H9 (cell line): ENCODE data around the gene TXNL4A. TPM values are rescaled to one million over a fixed set of nuclear protein-coding genes. Genes with fewer than 3 reads are reported as not detected.
A peak's percentile ranks its signal among the peaks of the same experiment; 100 is the strongest.

Source experiments
- DNase-seq: peaks from one replicate; pipeline ENCODE4 v3.0.0-alpha.2; 2017
- H2AFZ ChIP-seq: one replicate; pipeline ENCODE4 v1.6.1; 2013; ENCODE audit warnings: mild to moderate bottlenecking, low read length, control low read depth, moderate library complexity
- H2AK5ac ChIP-seq: 2 replicates; pipeline ENCODE4 v1.6.1; 2013; ENCODE audit warnings: low read length, control low read depth, mixed read lengths; ENCODE audit not compliant: insufficient read length
- H2BK120ac ChIP-seq: one replicate; pipeline ENCODE4 v1.6.1; 2013; ENCODE audit warnings: low read depth, mild to moderate bottlenecking, low read length, control low read depth, inconsistent platforms; ENCODE audit not compliant: poor library complexity, severe bottlenecking
- H2BK12ac ChIP-seq: 2 replicates; pipeline ENCODE4 v1.6.1; 2013; ENCODE audit warnings: low read length, control low read depth, mixed read lengths, low read depth; ENCODE audit not compliant: insufficient read length
- H2BK15ac ChIP-seq: 2 replicates; pipeline ENCODE4 v1.6.1; 2013; ENCODE audit warnings: low read depth, low read length, control low read depth
- H2BK20ac ChIP-seq: one replicate; pipeline ENCODE4 v1.6.1; 2013; ENCODE audit warnings: low read depth, mild to moderate bottlenecking, low read length, control low read depth, inconsistent platforms; ENCODE audit not compliant: poor library complexity, severe bottlenecking
- H2BK5ac ChIP-seq: 2 replicates; pipeline ENCODE4 v1.6.1; 2013; ENCODE audit warnings: low read length, control low read depth, mixed read lengths; ENCODE audit not compliant: insufficient read length
- H3K14ac ChIP-seq: 2 replicates; pipeline ENCODE4 v1.6.1; 2013; ENCODE audit warnings: low read length, control low read depth; ENCODE audit not compliant: insufficient read depth
- H3K18ac ChIP-seq: 2 replicates; pipeline ENCODE4 v1.6.1; 2013; ENCODE audit warnings: low read depth, mild to moderate bottlenecking, mixed read lengths, low read length, control low read depth; ENCODE audit not compliant: insufficient read length
- H3K23ac ChIP-seq: 2 replicates; pipeline ENCODE4 v1.6.1; 2013; ENCODE audit warnings: low read length, control low read depth, mixed read lengths, low read depth; ENCODE audit not compliant: insufficient read length
- H3K23me2 ChIP-seq: 2 replicates; pipeline ENCODE4 v1.6.1; 2013; ENCODE audit warnings: low read depth, mild to moderate bottlenecking, mixed read lengths, low read length, control low read depth; ENCODE audit not compliant: insufficient read length, poor library complexity, severe bottlenecking
- H3K27ac ChIP-seq: 2 replicates; pipeline ENCODE4 v1.5.1; 2013; ENCODE audit warnings: low read length, control low read depth, mixed read lengths, low read depth; ENCODE audit not compliant: insufficient read length
- H3K27me3 ChIP-seq: 2 replicates; pipeline ENCODE4 v1.6.1; 2013; ENCODE audit warnings: low read length, control low read depth, inconsistent platforms; ENCODE audit not compliant: insufficient read depth
- H3K4ac ChIP-seq: 2 replicates; pipeline ENCODE4 v1.6.1; 2013; ENCODE audit warnings: low read depth, mild to moderate bottlenecking, control low read depth, inconsistent platforms, low read length, moderate library complexity
- H3K4me1 ChIP-seq: 2 replicates; pipeline ENCODE4 v1.6.1; 2013; ENCODE audit warnings: low read length, control low read depth, inconsistent platforms; ENCODE audit not compliant: insufficient read depth
- H3K4me2 ChIP-seq: 2 replicates; pipeline ENCODE4 v1.6.1; 2013; ENCODE audit warnings: low read length, control low read depth, mixed read lengths; ENCODE audit not compliant: insufficient read length, insufficient read depth
- H3K56ac ChIP-seq: 2 replicates; pipeline ENCODE4 v1.6.1; 2013; ENCODE audit warnings: low read depth, mild to moderate bottlenecking, mixed read lengths, low read length, control low read depth; ENCODE audit not compliant: insufficient read length
- H3K79me1 ChIP-seq: 2 replicates; pipeline ENCODE4 v1.6.1; 2013; ENCODE audit warnings: low read depth, mild to moderate bottlenecking, moderate library complexity, low read length, control low read depth, inconsistent platforms; ENCODE audit not compliant: insufficient read depth, poor library complexity, severe bottlenecking
- H3K79me2 ChIP-seq: 2 replicates; pipeline ENCODE4 v1.6.1; 2013; ENCODE audit warnings: low read length, control low read depth, inconsistent platforms; ENCODE audit not compliant: insufficient read depth
- H3K9ac ChIP-seq: 2 replicates; pipeline ENCODE4 v1.6.1; 2013; ENCODE audit warnings: low read length, control low read depth, mixed read lengths; ENCODE audit not compliant: insufficient read length; ENCODE audit errors: extremely low read depth
- H3K9me3 ChIP-seq: one replicate; pipeline ENCODE4 v1.6.1; 2013; ENCODE audit warnings: low read depth, low read length, inconsistent platforms; ENCODE audit not compliant: control insufficient read depth
- H3T11ph ChIP-seq: one replicate; pipeline ENCODE4 v1.6.1; 2013; ENCODE audit warnings: mild to moderate bottlenecking, low read length, control low read depth, inconsistent platforms
- H4K20me1 ChIP-seq: one replicate; pipeline ENCODE4 v1.6.1; 2013; ENCODE audit not compliant: control insufficient read depth, insufficient read length, insufficient read depth
- H4K5ac ChIP-seq: 2 replicates; pipeline ENCODE4 v1.6.1; 2013; ENCODE audit warnings: low read depth, mild to moderate bottlenecking, mixed read lengths, low read length, control low read depth; ENCODE audit not compliant: insufficient read length
- H4K8ac ChIP-seq: replicated peaks from 2 replicates; pipeline ENCODE4 v1.6.1; 2013; ENCODE audit warnings: low read length, control low read depth, mixed read lengths, low read depth; ENCODE audit not compliant: insufficient read length
- H4K91ac ChIP-seq: 2 replicates; pipeline ENCODE4 v1.6.1; 2013; ENCODE audit warnings: low read depth, mild to moderate bottlenecking, moderate library complexity, mixed read lengths, low read length, control low read depth; ENCODE audit not compliant: insufficient read length
- H3K27ac Mint-ChIP-seq, 3 experiments: 2 replicates in 2 of 3; 3 replicates in 1 of 3; pipeline ENCODE4 v1.8.0; 2020 to 2021; ENCODE audit warnings: mixed read lengths in 3 of 3, mild to moderate bottlenecking in 1 of 3, moderate library complexity in 1 of 3
- H3K27me3 Mint-ChIP-seq: 2 replicates; pipeline ENCODE4 v1.8.0; 2021; ENCODE audit warnings: low read depth, mild to moderate bottlenecking, moderate library complexity, mixed read lengths
- H3K36me3 Mint-ChIP-seq, 3 experiments: 2 replicates in 2 of 3; 3 replicates in 1 of 3; pipeline ENCODE4 v1.8.0; 2020 to 2021; ENCODE audit warnings: low read depth in 3 of 3, mixed read lengths in 3 of 3; ENCODE audit not compliant: insufficient read depth in 1 of 3
- H3K4me1 Mint-ChIP-seq, 2 experiments: 2 replicates each; pipeline ENCODE4 v1.8.0; 2020; ENCODE audit warnings: mixed read lengths in 2 of 2
- H3K4me3 Mint-ChIP-seq, 2 experiments: 2 replicates in 1 of 2; 3 replicates in 1 of 2; pipeline ENCODE4 v1.8.0; 2020 to 2021; ENCODE audit warnings: mild to moderate bottlenecking in 2 of 2, mixed read lengths in 2 of 2, moderate library complexity in 1 of 2
- H3K9me3 Mint-ChIP-seq, 2 experiments: 2 replicates in 1 of 2; 3 replicates in 1 of 2; pipeline ENCODE4 v1.8.0; 2020; ENCODE audit warnings: mild to moderate bottlenecking in 2 of 2, mixed read lengths in 2 of 2, moderate library complexity in 1 of 2
- CTCF ChIP-seq: fragments of 200-600 bp; sonication (generic); conservative IDR thresholded peaks from 3 replicates; pipeline ENCODE4 v1.8.0; 2021; ENCODE audit warnings: antibody characterized with exemption, mild to moderate bottlenecking
- WGBS: extraction: QIAGEN DNeasy Blood & Tissue Kit; methylation state at CpG from one replicate; pipeline ENCODE4 v1.1.7; 2013; ENCODE audit warnings: missing lambda C conversion rate, low lambda C conversion rate, mixed read lengths; ENCODE audit not compliant: insufficient read length; ENCODE audit errors: extremely low coverage; 5-methylcytosine and 5-hydroxymethylcytosine counted together
- total RNA-seq: library from RNA; stranded (reverse); gene quantifications from 2 replicates; pipeline ENCODE4 v1.2.1, GENCODE V29; 2021

Gene TXNL4A
- total RNA-seq, 1 experiment from 2014 or later: 163 TPM

- peak overlapping the region in 2 of 3 experiments; percentile 83 to 95; a peak in 4 of 7 replicates for H3K27ac Mint-ChIP-seq
- no peak overlapping the region; the same call in 1 of the 2 replicates for H3K14ac ChIP-seq
- no peak overlapping the region for H2BK5ac ChIP-seq
- H3K36me3 Mint-ChIP-seq: peaks cover 11 to 24% (median 21%) of the 10 kb centered on the region in 3 experiments
- no peak overlapping the region for H3K4ac ChIP-seq
- H3K4me2 ChIP-seq: peak overlapping the region; percentile 74
- peak overlapping the region; percentile 82 to 93 for H3K4me3 Mint-ChIP-seq
- no peak overlapping the region for H2BK120ac ChIP-seq
- no peak overlapping the region for H3T11ph ChIP-seq
- H3K18ac ChIP-seq: no peak overlapping the region
- no peak overlapping the region for H4K8ac ChIP-seq
- no peaks in the 10 kb centered on the region for H3K27me3 ChIP-seq
- H3K9me3 ChIP-seq: no peaks in the 10 kb centered on the region
- H3K9ac ChIP-seq: peak overlapping the region; percentile 57
- no peak for DNase-seq
- H3K4me1 ChIP-seq: peaks cover 5% of the 10 kb centered on the region
- no peak overlapping the region for H2BK12ac ChIP-seq
- no peak overlapping the region for H3K56ac ChIP-seq
- no peak overlapping the region for H2AK5ac ChIP-seq
- H4K5ac ChIP-seq: no peak overlapping the region
- no peak overlapping the region for H3K27ac ChIP-seq
- H4K20me1 ChIP-seq: no peaks in the 10 kb centered on the region
- H2BK20ac ChIP-seq: no peak overlapping the region
- no peak overlapping the region for H4K91ac ChIP-seq
- peaks cover 3% of the 10 kb centered on the region for H3K23me2 ChIP-seq
- H2AFZ ChIP-seq: no peak overlapping the region
- peaks cover 28 to 33% of the 10 kb centered on the region in 2 experiments for H3K4me1 Mint-ChIP-seq
- peaks cover 0 to 2% of the 10 kb centered on the region in 2 experiments; a peak in 2 of 5 replicates for H3K9me3 Mint-ChIP-seq
- H3K79me2 ChIP-seq: peaks cover 5% of the 10 kb centered on the region; the same call in 1 of the 2 replicates
- no peak for TF ChIP-seq CTCF
- WGBS: no CpG with 5 or more reads among the region's 8 CpGs
- H3K79me1 ChIP-seq: no peaks in the 10 kb centered on the region
- H3K27me3 Mint-ChIP-seq: peaks cover 4% of the 10 kb centered on the region
- H3K23ac ChIP-seq: no peak overlapping the region
- H2BK15ac ChIP-seq: no peak overlapping the region
Measured at GRCh38 chr18:80034852-80035406, 46.6 kb upstream of the TXNL4A start.
